Inferior parietal cortex (tissue), 1 donor: ENCODE results near the gene PANX1.
"Not testable (repeated sequence)": the region's sequence is repeated elsewhere in the genome, so short reads cannot be mapped to it uniquely, and the experiment has no call there.

ENCODE experiments used
- DNase-seq: peaks from one replicate; pipeline ENCODE4 v3.0.0-alpha.2; 2016; ENCODE audit errors: extremely low spot score

Gene PANX1

DNA sequence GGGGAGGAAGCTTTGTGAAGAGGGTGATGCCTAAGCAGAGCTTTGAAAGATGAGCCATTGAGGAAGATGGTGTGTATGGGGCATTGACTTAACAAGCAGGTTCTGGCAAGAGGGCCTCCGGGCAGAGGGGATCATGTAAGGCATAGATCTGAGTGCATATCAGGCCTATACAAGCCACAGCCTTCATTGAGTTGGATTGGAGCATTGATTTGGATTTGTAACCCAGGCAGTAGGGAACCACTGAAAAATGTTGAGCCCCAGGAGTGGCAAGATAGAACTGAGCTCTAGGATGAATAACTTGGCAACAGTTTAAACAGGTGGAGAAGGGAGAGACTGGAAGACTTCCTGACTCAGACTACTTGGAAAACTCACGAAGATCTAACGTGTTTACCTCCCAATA is 21.4 kb downstream of the PANX1 start:
- DNase-seq, result no peak

DNA sequence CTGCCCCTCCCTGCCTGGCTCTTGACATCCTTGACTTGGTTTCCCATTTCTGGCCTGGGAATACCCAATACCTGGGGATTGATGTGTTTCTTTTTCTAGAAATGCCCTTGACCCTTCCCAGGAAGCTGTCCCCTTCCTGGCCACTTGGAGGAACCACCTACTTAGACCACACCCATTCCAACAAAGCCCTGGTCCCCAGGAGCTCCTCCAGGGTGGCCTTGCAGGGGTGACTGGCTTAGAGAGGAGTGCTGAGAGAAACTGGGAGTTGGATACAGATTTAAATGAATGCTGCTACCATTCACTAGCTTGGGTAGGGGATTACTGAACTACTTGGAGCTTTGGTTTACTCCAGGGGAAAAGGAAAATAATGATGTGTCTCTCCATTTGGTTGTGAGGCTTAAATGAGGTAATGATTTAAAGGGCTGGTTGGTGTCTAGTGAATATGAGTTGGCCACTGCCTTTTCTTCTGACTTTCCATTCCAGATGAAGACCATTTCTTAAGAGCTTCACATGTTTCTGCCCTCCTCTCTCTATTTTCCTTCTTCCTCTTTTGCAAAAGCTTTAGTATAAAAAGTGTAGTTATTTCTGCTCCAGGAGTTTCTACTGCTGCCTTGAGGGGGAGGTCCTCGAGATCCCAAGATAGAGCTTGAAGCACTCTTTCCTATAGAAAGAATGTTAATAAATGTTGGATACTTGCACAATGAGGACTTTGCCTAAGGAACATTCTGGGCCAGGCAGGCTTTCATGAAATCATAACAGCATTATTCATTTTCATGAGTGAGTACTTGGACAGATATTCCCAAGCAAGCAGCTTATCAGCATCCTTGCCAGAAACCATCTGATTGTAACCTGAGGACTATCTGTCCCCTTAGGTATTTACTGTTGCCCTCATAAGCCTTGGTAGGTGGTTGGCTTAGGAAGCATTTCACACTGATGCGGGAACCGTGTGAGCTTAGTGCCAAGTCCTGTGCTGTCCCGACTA is 22.4 kb downstream of the PANX1 start:
- no peak for DNase-seq

DNA sequence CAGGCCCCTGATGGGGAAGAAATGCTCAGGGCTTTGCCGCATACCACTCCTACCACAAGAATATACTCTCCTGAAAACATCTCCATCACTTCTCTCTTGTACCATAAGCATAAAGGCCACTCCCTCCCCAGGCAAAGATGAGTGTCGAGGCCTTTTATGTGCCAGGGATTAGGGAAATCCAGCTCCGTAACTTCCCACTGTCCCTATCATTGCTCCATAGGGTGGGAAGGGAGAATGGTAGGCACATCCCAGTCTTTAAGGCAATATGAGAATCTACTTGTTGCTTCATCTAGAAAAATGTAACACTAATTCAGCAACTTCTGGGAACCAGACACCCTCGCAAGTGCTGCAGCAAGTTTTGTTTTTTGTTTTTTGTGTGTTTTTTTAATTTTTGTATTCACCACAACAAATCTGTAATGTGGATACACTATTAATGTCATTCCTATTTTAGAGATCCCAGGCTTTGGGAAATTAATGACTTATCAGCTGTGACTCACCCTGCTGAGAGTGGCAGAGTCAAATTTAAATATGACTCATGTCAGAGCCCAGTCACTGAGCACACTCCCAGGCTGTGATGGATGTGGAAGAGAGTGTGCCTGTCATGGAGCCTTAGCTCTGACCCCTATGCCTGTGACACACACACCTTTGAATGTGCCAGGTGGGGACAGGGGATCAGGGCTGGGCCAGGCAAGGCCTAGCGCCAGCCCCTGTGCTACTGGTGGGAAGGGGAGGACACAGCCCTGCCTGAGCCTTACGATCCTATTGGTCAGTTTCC is 23.4 kb downstream of the PANX1 start:
- DNase-seq, result no peak

DNA sequence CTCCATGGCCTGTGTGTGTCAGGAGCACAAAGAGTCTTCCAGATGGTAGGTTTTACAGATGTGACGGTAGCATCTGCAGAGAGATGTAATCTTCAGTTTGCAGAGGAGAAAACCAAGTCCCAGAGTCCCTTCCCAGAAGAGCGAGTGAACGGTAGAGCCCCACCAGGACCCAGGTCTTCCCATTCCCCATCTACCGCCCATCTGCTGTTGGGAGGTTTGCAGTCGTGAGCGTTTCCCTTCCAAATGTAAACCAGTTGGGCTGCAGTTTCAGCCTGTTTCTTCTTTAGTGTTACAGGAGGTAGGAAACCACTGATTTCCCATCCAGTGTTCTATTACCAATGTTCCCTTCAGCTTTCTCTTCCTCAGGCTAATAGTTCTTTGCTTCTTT is 24.0 kb downstream of the PANX1 start:
- no peak for DNase-seq

DNA sequence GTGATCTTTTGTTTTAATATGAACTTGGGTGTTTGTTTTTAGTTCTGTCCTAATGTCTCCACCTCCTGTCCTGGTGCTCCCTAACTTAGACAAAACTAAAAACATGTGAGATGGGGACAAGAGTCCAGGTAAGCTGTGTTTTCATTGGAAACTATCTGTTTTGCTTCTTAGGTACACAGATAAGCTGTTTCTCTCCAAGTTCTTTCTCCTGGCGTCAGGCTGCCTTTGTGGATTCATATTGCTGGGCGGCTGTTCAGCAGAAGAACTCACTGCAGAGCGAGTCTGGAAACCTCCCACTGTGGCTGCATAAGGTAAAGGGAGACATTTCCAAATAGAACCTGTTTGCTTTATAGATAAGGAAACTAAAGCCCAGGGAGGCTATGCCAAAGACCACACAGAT is 24.7 kb downstream of the PANX1 start:
- no peak for DNase-seq

DNA sequence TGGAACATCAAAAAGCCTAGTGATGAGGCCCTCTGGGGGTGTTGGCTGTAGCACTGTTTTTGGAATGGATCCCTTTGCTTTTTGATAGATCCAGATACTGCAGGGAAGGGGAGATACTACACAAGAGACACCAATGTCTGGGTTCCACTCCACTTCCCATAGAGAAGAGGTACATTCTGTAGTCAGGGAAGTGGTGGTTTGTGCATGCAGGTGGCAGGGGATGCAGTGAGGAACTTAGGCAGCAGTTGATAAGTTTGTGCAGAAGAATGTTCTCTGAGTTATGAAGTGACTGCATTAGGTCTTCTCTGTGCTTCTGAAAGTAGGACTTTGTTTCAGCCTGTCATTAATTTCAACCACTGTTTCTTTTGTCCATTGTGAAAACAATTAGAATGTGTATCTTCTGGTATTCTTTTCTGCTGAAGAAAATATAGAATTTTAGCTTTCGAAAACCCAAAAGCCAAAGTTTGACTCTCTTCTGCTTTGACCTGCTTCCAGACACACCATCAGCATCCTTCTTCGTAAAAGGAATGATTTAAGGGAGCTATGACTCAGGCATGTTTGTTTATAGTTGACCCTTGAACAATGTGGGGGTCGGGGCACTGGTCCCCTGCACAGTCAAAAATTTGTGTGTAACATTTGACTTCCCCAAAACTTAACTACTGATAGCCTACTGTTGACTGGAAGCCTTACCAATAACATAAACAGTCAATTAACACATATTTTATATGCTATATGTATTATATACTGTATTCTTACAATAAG is 25.6 kb downstream of the PANX1 start:
- no peak for DNase-seq

DNA sequence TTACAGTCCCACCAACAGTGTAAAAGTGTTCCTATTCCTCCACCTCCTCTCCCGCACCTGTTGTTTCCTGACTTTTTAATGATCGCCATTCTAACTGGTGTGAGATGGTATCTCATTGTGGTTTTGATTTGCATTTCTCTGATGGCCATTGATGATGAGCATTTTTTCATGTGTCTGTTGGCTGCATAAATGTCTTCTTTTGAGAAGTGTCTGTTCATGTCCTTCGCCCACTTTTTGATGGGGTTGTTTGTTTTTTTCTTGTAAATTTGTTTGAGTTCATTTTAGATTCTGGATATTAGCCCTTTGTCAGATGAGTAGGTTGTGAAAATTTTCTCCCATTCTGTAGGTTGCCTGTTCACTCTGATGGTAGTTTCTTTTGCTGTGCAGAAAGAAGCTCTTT is 28.7 kb downstream of the PANX1 start:
- not testable (repeated sequence) for DNase-seq

DNA sequence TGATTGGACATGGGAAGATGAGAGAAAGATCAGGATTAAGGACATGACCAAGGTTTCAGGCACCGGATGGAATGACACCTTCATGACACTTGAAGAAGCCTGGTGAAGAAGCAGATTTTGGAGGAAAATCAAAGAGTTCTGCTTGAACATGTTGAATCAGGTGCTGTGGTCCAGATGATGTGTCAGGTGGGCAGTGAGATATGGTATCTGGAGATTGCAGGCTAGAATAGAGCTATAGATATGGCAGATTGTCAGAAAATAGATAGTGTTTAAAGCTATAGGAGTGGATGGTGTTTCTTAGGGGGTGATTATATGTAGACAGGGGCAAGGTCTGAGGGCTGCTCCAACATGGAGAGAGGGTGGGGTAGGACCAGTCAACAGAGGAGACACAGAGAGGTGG is 40.2 kb downstream of the PANX1 start:
- DNase-seq, result no peak

DNA sequence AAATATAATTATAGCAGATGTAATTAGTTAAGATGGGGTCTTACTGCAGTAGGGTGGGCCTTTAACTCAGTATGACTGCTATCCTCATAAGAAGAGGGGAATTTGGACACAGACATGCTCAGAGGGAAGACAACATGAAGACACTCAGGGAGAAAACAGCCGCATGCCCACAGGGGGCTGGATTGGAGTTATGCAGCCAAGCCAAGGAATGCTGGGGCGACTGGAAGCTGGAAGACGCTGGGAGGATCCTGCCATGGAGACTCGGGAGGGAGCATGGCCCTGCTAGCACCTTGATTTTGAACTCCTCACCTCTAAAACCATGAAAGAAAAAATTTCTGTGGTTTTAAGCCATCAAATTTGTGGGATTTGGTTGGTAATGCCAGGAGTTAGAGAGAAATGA is 40.9 kb downstream of the PANX1 start:
- no peak for DNase-seq

DNA sequence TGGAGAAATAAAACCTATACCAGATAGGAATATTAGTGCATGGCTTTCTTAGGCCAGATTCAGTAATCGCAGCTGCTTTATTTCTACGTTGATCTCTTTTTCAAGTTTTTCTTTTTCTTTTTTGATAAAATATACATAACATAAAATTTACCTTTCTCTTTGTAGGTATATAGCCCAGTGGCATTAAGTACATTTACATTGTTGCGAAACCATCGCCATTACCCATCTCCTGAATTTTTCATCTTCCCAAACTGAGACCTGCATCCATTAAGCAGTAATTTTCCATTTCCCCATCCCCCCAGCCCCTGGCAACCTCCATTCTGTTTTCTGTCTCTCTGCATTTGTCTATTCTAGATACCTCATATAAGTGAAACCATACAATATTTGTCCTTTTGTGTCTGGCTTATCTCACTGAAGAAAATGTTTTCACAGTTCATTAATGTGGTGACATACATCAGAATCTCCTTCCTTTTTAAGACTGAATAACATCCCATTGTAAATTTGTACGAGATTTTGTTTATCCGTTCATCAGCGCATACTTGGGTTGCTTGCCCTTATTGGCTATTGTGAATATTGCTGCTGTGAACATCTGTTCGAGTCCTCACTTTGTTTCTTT is 41.4 kb downstream of the PANX1 start:
- no peak for DNase-seq

DNA sequence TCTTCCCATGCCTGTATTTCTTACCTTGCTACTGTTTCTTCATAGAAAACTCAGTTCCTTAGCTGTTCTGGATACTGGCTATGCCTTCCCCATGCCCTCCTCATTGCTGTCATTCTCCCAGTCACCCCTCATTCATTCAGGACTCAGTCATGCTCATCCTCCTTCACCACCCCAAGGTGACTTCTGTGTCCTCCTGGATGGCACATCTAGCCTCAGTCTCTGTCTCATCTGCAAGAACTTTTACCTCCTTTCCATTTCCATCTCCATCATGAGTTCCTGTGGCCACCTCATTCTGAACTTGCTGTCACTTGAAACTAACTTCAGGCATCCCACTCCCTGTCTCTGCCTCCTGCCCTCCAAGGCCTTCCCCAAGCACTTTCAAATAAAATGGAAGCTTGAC is 42.3 kb downstream of the PANX1 start:
- no peak for DNase-seq

DNA sequence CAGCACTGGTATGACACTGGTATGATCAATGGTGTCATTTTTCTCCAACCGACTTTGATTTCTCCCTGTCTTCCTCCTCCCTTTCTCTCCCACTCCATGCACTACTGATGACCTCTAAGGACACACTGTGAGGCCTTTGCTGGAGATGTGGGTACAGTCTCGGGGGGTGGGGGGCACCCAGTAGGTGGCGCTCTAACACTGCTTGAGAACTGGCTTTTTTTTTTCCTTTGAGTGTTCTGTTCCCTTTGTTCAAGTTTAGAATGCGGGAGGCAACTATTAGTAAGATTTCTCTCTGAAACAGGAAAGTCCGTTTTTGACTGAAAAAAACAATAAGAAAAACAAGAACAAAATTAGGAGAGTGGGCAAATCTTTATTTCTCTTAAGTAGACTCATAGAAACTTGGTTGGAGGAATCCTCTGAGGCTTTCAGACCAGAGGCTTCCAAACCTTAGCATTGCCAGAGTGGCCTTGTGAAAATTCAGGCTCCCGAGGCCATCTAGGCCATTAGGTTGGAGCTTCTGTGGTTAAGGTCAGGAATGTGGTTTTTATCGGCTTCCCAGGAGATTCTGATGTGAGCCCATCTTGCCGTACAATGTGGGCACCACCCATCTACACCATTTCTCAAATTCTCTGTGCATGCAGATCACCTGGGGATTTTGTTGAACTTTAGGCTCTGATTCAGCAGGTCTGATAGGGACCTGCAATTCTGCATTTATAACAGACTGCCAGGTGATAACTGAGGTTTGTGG is 43.2 kb downstream of the PANX1 start:
- peak; percentile 43 for DNase-seq

DNA sequence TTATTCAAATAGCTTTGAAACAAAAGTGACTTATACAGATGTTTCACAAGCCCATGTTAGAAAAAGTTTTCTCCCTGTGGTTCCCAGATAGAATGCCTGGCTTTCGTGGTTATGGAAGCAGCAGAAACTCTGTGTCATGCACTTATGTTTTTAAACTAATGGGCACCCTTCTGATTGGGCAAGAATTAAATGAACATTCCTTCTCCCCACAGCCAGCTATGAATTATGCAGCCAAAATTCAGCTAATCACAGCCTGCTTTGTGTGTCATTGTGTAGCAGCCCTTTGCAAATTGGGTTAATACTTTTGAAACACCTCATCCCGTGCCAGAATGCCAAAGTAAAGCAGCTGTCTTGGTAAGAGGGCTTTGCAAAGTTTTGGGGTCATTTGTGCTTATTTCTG is 46.9 kb downstream of the PANX1 start:
- DNase-seq, result no peak

DNA sequence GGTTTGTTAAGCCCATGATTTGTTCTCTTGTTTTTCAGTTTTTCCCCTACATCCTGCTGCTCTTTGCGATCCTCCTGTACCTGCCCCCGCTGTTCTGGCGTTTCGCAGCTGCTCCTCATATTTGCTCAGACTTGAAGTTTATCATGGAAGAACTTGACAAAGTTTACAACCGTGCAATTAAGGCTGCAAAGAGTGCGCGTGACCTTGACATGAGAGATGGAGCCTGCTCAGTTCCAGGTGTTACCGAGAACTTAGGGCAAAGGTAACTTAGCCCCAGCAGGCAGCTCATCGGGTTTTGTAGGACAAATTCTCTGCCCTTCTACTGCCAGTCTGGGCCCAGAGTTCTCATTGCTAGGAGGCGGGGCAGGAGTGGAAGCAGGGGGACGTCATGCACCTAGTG is 49.7 kb downstream of the PANX1 start:
- no peak for DNase-seq

DNA sequence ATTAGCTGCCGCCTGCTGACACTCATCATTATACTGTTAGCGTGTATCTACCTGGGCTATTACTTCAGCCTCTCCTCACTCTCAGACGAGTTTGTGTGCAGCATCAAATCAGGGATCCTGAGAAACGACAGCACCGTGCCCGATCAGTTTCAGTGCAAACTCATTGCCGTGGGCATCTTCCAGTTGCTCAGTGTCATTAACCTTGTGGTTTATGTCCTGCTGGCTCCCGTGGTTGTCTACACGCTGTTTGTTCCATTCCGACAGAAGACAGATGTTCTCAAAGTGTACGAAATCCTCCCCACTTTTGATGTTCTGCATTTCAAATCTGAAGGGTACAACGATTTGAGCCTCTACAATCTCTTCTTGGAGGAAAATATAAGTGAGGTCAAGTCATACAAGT is 51.1 kb downstream of the PANX1 start:
- no peak for DNase-seq

DNA sequence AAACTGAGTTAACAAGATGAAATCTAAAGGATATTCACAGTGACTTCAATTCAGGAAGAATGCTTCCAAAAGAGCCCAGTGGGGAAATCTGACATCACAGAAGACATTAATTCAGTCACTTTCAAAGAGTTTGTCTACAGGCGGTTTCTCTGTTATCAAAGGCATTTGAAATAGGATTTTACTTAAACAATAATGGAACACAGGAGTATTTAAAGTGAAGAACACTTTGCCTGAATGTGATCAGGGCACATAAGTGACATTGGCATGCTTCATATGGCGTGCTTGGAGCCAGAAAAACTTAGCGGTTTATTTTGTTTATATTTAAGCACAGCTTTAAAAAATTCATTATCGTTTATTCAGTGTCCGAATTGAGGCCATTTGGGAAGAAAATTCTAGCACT is 52.9 kb downstream of the PANX1 start:
- DNase-seq, result no peak

DNA sequence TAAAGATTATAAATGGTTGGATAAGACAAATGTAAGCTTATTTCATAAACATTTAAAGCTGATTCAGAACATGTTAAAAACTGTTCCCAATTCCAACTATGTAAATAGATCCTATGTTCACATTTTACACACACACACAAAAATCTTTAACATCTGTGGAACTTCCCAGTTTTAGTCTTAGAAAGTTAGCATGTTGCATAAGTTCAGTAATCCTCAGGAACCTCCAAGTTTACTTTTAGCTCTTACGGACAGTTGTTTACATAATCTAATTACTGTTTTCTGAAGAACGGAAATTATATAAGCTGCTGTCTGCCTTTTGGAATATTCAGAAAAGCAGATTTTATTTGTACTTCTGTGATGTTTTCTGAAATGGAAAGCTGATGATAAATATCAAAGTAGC is 53.3 kb downstream of the PANX1 start:
- DNase-seq, result no peak

DNA sequence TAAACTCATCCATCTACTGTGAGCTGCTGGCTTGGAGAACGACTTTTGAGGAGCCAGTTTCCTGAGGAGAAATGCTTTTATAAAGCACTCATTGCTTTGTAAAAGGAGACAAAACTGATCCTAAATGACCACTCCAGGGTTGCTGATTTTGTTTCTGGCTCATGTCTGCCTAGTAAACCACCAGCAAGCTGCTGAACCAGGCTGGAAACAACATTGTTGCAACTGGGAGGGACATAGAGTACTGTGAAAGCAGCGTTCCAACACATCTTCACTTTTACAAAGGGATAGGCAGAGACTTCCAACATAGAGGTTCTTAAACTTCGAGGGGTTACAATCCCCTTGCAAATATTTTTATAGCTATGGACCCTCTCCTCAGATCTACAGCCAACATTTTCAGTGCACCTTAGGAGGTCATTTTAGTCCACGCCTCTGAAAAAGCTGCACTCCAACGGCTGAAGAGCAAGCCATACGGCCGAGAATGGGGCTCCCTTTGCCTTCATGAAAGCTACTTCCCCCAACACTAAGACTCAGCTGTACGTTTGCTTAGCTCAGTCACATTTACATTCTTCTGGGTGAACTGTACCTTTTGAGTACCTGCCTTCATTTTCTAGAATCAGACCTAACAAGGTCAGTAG is 54.7 kb downstream of the PANX1 start:
- DNase-seq, result no peak

DNA sequence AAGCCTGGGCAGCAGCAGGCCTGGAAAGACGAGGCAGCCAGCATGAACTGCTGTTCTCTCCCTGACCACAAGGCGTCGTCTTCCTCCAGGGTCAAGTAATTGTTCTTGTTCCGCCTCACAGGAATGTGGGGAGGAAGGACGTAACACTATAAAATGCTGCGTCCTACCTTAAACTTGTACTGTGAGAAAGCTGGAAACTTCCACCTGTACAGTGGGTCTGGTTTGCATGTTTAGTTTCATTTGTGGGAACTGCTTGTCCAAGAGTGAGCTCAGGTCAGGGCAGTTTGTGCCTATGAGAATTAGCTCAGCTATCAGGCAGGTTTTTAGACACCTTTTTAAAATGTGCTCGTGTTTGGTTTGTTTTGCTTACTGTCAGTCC is 55.2 kb downstream of the PANX1 start:
- peak; percentile 34 for DNase-seq

DNA sequence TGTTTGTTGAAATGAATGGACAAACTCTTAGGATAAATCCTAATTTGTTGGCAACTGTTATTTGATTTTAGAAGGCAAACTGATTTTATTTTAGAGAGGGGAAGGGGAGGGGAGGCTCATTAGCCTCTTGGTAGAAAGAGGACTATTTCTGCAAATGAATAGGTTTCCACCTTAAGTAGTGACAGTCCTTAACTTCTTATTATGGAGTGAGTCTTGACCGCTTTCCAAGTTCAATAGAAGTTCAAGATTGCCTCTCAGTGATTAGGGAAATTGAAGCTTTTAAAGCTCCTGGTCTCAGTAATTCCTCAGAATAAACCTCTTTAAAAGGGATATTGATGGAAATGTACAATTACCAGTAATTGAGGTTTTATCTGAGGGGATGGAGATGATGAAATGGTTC is 55.7 kb downstream of the PANX1 start:
- no peak for DNase-seq

DNA sequence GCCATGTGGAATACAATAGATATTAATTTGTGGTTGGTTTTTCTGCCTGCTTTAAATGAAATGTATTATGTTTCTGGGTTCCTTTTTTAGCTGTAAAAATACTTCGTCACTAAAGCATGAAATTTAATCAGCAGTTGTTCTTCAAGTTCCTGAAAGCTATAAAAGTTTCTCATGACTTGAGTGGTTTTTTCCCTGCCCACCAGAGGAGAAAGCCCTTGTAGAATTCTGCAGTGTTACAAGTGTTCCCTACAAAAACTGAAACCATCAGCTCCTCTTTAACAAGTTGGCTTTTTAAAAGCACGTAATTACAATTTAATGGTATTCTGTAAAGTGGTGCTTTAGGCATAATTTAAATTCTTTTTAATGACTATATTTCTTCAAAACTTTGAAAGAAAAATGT is 56.2 kb downstream of the PANX1 start:
- no peak for DNase-seq
